ENCODE data around the gene MPI. TPM values are rescaled to one million over a fixed set of nuclear protein-coding genes. Genes with fewer than 3 reads are reported as not detected.

The MPI gene, protein sequence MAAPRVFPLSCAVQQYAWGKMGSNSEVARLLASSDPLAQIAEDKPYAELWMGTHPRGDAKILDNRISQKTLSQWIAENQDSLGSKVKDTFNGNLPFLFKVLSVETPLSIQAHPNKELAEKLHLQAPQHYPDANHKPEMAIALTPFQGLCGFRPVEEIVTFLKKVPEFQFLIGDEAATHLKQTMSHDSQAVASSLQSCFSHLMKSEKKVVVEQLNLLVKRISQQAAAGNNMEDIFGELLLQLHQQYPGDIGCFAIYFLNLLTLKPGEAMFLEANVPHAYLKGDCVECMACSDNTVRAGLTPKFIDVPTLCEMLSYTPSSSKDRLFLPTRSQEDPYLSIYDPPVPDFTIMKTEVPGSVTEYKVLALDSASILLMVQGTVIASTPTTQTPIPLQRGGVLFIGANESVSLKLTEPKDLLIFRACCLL
- 10 to 100 TPM; 53.0 to 61.6 (median 59.0) TPM for polyA plus RNA-seq (ENCODE audit: insufficient read depth in 1 of 5, insufficient read length in 5 of 5, low replicate concordance in 1 of 5)
- long read RNA-seq, donor 1, full-length matches to known transcripts, result 29 of 29 reads
- long read RNA-seq, donor 1, partial matches to known transcripts, result 0 of 29 reads
- long read RNA-seq, donor 1, other reads (novel, unspliced or antisense), result 0 of 29 reads
- long read RNA-seq, donor 2, full-length matches to known transcripts, result 13 of 13 reads
- long read RNA-seq, donor 2, partial matches to known transcripts, result 0 of 13 reads
- long read RNA-seq, donor 2, other reads (novel, unspliced or antisense), result 0 of 13 reads
- long read RNA-seq, donor 3, full-length matches to known transcripts, result 21 of 40 reads
- long read RNA-seq, donor 3, partial matches to known transcripts, result 10 of 40 reads
- long read RNA-seq, donor 3, other reads (novel, unspliced or antisense), result 9 of 40 reads
- long read RNA-seq, donor 4, transcript MPI-214 (1 exons, 2,795 nt), result major isoform, 12 of 27 reads
- long read RNA-seq, donor 4, partial matches to known transcripts, result 5 of 27 reads
- long read RNA-seq, donor 4, other reads (novel, unspliced or antisense), result 6 of 27 reads
- long read RNA-seq, donor 5, full-length matches to known transcripts, result 25 of 25 reads
- long read RNA-seq, donor 5, partial matches to known transcripts, result 0 of 25 reads
- long read RNA-seq, donor 5, other reads (novel, unspliced or antisense), result 0 of 25 reads
- long read RNA-seq, donor 6, full-length matches to known transcripts, result 26 of 41 reads
- long read RNA-seq, donor 6, partial matches to known transcripts, result 7 of 41 reads
- long read RNA-seq, donor 6, other reads (novel, unspliced or antisense), result 8 of 41 reads
- long read RNA-seq, donor 7, full-length matches to known transcripts, result 16 of 16 reads
- long read RNA-seq, donor 7, partial matches to known transcripts, result 0 of 16 reads
- long read RNA-seq, donor 7, other reads (novel, unspliced or antisense), result 0 of 16 reads
- long read RNA-seq, donor 8, full-length matches to known transcripts, result 7 of 7 reads
- long read RNA-seq, donor 8, partial matches to known transcripts, result 0 of 7 reads
- long read RNA-seq, donor 8, other reads (novel, unspliced or antisense), result 0 of 7 reads

DNA sequence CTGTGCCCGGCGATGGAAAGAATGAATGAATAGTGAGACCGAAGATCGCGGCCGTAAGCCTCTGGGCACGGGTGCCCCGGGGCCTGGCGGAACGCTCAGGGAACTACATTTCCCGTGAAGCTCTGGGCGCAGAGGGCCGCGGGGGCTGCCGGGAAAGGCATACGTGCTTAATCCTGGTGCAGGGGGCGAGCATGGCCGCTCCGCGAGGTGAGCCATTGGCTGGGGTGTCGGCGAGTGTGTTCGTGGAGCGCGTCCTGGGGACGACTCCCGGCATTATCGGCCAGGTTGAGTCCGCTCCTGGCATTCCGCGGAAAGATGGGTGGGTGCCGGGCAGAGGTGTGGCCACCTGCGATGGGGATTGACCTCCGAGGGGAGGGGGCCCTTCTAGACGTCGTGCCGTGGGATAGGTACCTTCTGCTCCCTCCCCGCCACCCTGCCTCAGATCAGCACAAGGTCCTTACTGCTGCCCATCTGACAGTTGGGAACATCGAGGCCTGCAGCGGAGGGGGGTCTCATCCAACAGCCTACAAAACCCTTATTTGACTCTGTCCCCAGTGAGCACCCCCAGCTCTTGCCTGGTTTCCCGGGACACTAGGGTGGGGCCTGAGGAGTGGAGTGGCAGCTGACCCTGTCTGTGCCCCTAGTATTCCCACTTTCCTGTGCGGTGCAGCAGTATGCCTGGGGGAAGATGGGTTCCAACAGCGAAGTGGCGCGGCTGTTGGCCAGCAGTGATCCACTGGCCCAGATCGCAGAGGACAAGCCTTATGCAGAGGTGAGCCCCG lies at the start of gene MPI:
Gene MPI (plus strand): TSS at position 160 of the 782 bp plus-strand sequence. CDS start 32 bp downstream, at position 192.
- DNase-seq, result peak; percentile 72 to 80

GRCh38 chr15:74840851-74841775 lies 48.7 kb upstream of the MPI start:
- DNase-seq, result no peak

DNA sequence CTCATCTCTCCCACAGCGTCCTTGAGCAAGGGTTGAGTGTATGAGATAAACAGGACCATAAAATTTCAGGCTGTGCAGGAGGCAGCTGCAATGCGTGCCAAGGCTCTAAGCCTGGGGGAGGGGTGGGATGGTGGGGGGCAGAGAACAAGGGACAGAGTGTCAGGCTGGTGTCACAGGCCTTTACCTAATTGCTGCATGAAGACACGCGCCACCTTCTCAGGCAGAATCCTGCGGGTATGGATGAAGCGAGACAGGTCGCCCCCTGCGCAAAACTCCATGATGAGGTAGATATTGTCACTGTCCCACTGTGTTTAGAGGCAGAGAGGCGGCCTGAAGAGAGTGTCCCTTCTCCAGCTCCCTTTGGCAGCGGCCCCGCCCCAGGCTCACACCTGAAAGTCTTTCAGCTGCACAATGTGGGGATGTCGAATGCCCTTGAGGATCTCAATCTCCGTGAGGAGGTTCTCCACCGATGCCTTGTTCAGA lies 47.9 kb upstream of the MPI start:
- DNase-seq, result no peak

DNA sequence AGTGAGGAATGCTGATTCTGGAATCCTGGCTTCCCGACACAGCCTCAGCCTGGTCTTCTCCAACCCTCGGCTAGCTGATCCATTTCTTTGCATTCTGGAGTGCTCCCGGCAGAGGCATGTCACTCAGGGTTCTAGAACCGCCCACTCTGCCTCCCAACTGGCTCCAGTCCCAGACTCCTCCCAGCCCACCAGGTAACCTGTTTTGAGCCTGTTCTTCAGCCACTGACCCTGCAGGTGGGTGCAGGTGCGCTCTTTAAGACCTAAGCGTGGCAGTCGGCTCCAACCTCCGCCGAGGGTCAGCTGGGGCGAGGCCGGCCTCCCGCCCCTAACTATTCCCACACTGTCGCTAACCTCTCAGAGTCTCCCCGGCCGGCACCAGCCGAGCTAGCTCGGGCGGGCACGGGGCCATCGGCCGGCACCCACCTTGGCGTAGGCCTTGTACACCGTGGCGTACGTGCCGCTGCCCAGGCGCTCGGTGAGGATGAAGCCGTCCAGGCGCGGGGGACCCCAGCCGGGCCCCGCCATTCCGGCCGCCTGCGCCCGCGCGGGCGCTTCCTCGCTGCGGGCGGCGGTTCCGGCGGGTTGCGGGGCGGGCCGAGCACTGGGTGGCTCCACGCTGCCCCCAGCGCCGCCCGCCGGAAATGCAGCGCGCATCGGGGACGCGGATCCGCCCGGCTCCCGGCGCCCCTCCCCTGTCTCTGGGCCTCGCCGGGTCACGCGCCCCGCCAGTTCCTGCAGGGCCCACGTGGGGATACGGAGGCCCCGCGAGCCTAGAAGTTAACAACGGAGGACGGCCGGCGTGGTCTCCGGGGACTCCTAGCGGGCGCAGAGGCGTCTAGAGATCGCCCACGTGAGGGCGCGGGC lies 47.0 kb upstream of the MPI start, which contains the start of gene ULK3:
Gene ULK3 (minus strand): TSS at position 576 of the 864 bp plus-strand sequence. CDS start 51 bp downstream, at position 525.
- DNase-seq, result peak; percentile 88 to 90

DNA sequence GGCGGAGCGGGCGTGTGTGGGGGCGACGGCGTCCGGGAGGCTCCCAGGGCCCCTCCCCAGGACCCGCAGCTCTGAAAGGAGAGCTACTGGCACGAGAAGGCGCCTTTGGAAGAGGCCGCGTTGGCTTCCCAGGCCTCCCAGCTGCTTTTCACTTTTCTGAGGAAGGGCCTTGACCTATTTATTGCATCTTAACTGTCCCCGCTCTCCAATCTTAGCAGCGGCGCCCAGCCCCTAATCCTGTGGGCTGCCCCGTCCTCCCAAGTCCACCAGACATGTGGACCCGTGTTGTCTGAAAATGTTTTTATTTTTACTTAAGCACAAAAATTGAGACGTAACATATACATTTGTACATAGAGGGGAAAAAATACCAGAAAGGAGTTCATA lies 46.4 kb upstream of the MPI start:
- no peak for DNase-seq

DNA sequence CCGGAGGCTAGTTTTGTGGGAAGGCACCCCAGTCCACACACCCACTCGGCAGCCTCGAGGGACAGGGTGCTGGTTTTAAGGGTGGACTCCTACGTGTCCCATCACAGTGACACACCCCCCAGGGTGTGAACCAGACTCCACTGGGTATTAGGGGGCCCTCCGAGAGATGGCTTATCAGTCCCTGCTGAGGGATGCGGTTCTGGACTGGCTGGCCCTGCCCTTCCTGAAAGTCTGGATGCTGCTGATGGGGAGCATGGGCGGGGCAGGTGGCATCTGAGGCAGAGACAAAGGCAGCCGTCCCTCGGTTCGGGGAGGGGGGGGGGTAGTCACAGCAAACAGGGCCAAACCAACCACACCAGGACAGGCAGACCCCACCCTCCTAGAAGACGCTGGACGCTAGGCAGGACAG lies 45.9 kb upstream of the MPI start:
- no peak for DNase-seq

DNA sequence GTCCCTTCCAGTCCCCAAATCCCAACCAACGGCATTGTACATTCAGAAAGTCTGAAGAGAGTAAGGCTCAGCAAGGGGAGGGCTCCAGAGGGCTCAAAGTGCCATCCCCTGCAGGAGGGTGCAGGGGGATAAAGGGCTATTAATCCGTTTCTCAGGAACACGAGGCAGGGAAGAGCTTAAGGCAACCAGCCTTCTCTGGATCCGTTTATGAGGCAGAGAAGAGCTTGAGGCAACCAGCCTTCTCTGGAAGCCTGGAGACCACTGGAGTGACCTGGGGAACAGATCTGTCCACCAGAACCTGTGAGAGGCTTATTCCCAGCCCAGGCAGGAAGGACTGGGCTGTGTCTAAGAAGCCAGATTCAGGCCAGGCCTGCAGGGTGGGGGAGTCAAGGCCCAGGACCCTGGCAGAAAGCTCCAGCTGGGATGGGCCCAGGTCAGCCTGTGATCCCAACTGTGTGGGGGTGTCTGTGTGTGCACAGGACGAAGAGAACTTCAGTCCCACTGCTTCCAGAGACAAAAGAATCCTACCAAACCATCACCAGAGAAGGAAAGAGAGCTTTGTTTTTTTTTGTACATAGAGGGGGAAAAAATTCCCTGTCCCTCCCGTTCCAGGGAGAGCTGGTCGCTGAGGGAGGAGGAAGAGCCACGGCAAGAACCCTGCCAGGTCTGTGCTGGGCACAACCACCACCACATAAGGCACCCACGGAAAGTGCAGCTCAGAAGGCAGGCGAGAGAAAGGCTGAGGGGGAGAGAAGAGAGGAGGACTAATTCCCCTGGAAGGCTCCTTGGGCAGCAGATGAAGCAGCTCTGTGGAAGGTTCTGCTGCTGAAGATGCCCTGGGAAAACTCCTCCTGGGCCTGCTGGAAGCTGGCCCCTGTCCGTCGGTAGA lies 45.3 kb upstream of the MPI start:
- DNase-seq, result no peak

- no peak for DNase-seq
Observed at GRCh38 chr15:74845208-74845568, 44.7 kb upstream of the MPI start.

- no peak for DNase-seq
Observed at GRCh38 chr15:74845581-74845980, 44.3 kb upstream of the MPI start.

DNA sequence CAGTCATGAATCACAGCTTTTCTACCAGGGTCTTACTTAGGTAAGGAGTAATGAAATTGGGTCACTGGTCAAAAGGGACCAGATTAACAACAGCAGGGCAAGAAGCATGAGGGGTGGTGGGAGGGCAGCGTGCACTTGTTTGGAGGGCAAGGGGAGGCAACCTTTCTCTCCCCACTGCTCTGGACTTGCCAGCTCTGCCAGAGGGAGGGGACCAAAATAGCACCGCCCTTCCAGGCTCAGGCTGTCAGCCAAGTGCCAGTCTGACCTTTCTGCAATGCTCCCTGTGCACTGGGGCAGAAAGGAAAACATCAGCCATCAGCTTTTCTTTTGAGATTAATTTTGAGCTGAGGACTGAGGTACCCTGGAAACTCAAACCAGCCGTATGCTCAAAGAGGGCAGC lies 42.4 kb upstream of the MPI start:
- no peak for DNase-seq

DNA sequence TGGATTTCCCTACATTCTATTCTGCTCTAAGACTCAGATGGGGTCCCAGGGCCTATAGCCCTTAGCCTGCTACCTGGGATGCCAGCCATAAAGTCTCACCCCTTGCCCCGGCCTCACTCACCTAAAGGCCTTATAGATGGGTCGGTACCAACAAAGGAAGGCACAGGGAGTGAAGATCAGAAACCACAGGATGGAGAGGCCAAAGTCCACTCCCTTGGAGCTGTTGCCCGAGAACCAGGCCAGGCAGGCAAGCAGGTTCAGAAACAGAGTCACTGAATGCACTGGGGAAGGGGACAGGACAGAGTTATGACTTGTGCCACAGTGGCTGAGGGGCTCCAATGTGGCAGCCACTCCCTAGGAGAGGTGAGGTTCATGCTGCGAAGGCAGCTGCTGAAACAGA lies 39.4 kb upstream of the MPI start:
- no peak for DNase-seq

DNA sequence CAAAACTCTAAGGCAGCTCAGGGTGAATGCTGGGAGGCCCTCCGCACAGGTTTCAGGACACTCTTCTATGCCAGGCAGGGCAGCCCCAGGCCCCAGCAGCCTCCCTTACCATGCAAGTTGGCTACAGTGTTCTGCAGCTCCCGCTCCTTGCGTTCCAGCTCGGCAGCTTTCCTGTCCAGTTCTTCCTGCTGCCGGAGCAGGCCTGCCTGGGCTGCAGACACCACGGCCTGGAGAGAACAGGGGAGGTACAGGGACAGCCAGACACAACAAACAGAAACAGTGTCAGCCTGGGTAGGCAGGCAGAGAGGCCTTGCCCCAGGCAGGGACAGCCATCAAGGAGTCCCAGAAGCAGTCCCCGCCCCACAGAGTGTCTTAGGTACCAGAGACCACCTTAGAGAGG lies 37.9 kb upstream of the MPI start:
- DNase-seq, result no peak

- DNase-seq, result no peak
Observed at GRCh38 chr15:74854453-74855022, 35.3 kb upstream of the MPI start.

GRCh38 chr15:74855857-74856256 lies 34.0 kb upstream of the MPI start:
- DNase-seq, result no peak

- no peak for DNase-seq
Observed at GRCh38 chr15:74856537-74856936, 33.3 kb upstream of the MPI start.

GRCh38 chr15:74857082-74857655 lies 32.7 kb upstream of the MPI start:
- no peak for DNase-seq

Data from right lung (tissue), 10 donors.